SU-DHL-6 (cell line): ENCODE data around the gene PRKCE.

Experiments
- H2AFZ ChIP-seq: fragments of 200-600 bp; sonication (generic); 2 replicates; pipeline ENCODE4 v1.6.1; 2014; ENCODE audit warnings: low read depth, mild to moderate bottlenecking, moderate library complexity, mixed read lengths, antibody characterized with exemption, low read length; ENCODE audit not compliant: severe bottlenecking
- H3F3A ChIP-seq: fragments of 200-600 bp; shearing (Covaris generic); 2 replicates; pipeline ENCODE4 v1.6.0; 2016; ENCODE audit warnings: antibody characterized with exemption, mild to moderate bottlenecking; ENCODE audit not compliant: insufficient read depth
- H3K27ac ChIP-seq: fragments of 200-600 bp; sonication (generic); 2 replicates; pipeline ENCODE4 v1.5.1; 2016; ENCODE audit warnings: low read depth, mild to moderate bottlenecking, low read length, moderate library complexity, mixed read lengths
- H3K27me3 ChIP-seq: fragments of 200-600 bp; sonication (generic), shearing (Covaris generic); 2 replicates; pipeline ENCODE4 v1.6.0; 2014; ENCODE audit warnings: mild to moderate bottlenecking, low read length
- H3K36me3 ChIP-seq: fragments of 200-600 bp; sonication (generic); 2 replicates; pipeline ENCODE4 v1.6.1; 2014; ENCODE audit warnings: mild to moderate bottlenecking, low read length, mixed read lengths
- H3K4me2 ChIP-seq: fragments of 300-600, 200-600 bp; shearing (Covaris generic), sonication (generic); 2 replicates; pipeline ENCODE4 v1.6.0; 2014; ENCODE audit warnings: low read length, low read depth, mild to moderate bottlenecking; ENCODE audit not compliant: poor library complexity, severe bottlenecking
- H3K4me3 ChIP-seq: fragments of 200-600 bp; sonication (generic); 2 replicates; pipeline ENCODE4 v1.5.1; 2014; ENCODE audit warnings: antibody characterized with exemption, low read length, mild to moderate bottlenecking, mixed read lengths; ENCODE audit not compliant: insufficient read depth, poor library complexity, severe bottlenecking
- H3K79me2 ChIP-seq: fragments of 200-600 bp; sonication (generic); 2 replicates; pipeline ENCODE4 v1.6.1; 2014; ENCODE audit warnings: mild to moderate bottlenecking, low read length, moderate library complexity; ENCODE audit not compliant: insufficient read depth
- H3K9ac ChIP-seq: fragments of 200-600 bp; sonication (generic); 2 replicates; pipeline ENCODE4 v1.7.0; 2014; ENCODE audit warnings: mild to moderate bottlenecking, low read length
- H3K9me2 ChIP-seq: fragments of 200-600 bp; sonication (generic); replicated peaks from 2 replicates; pipeline ENCODE4 v1.6.1; 2014; ENCODE audit warnings: low read length; ENCODE audit not compliant: insufficient read depth
- H3K9me3 ChIP-seq: fragments of 200-600 bp; sonication (generic); 2 replicates; pipeline ENCODE4 v1.6.1; 2014; ENCODE audit warnings: low read length, mixed read lengths; ENCODE audit not compliant: insufficient read depth
- H4K20me1 ChIP-seq: fragments of 200-600 bp; sonication (generic); 2 replicates; pipeline ENCODE4 v1.6.1; 2014; ENCODE audit warnings: low read depth, mild to moderate bottlenecking, antibody characterized with exemption, low read length, moderate library complexity, mixed read lengths
- CTCF ChIP-seq: fragments of 200-600 bp; sonication (generic); IDR thresholded peaks from one replicate; pipeline ENCODE4 v1.5.1; 2017; ENCODE audit warnings: antibody characterized with exemption, mild to moderate bottlenecking, low read length, moderate library complexity; ENCODE audit not compliant: insufficient read depth, poor library complexity, severe bottlenecking
- EZH2phosphoT487 ChIP-seq: fragments of 200-600 bp; sonication (generic), shearing (Covaris generic); conservative IDR thresholded peaks from 2 replicates; pipeline ENCODE4 v1.6.1; 2018; ENCODE audit warnings: mild to moderate bottlenecking, antibody characterized with exemption, low read length, moderate library complexity, mixed read lengths

The PRKCE gene

GRCh38 chr2:46013726-46014125 is 362.3 kb downstream of the PRKCE start:
- Histone ChIP-seq H3K9me3 (no peaks in the 10 kb centered on the region), H3K9me2 (no peaks in the 10 kb centered on the region), H4K20me1 (no peaks in the 10 kb centered on the region), H3K9ac (no peak overlapping the region), H3K27me3 (no peaks in the 10 kb centered on the region), H3K4me2 (no peak overlapping the region), H3K79me2 (no peaks in the 10 kb centered on the region), H2AFZ (no peak overlapping the region), H3K36me3 (no peaks in the 10 kb centered on the region), H3K27ac (no peak overlapping the region), H3F3A (no peaks in the 10 kb centered on the region), H3K4me3 (no peak overlapping the region)
- no peak for TF ChIP-seq CTCF
- TF ChIP-seq EZH2phosphoT487: no peak

- Histone ChIP-seq H3K36me3 (no peaks in the 10 kb centered on the region), H3K9ac (no peak overlapping the region), H3K79me2 (no peaks in the 10 kb centered on the region), H3K9me3 (no peaks in the 10 kb centered on the region), H2AFZ (no peak overlapping the region), H3K27ac (no peak overlapping the region), H4K20me1 (no peaks in the 10 kb centered on the region), H3K4me2 (no peak overlapping the region), H3K9me2 (no peaks in the 10 kb centered on the region), H3F3A (no peaks in the 10 kb centered on the region), H3K27me3 (no peaks in the 10 kb centered on the region), H3K4me3 (no peak overlapping the region)
- TF ChIP-seq CTCF (no peak), EZH2phosphoT487 (no peak)
These were observed 363.6 kb downstream of the PRKCE start for GRCh38 chr2:46014911-46015654.

- H3F3A ChIP-seq: no peaks in the 10 kb centered on the region
- no peak overlapping the region for H3K4me2 ChIP-seq
- no peak overlapping the region for H3K9ac ChIP-seq
- H3K4me3 ChIP-seq: no peak overlapping the region
- no peaks in the 10 kb centered on the region for H3K79me2 ChIP-seq
- no peak overlapping the region for H2AFZ ChIP-seq
- H3K27ac ChIP-seq: no peak overlapping the region
- no peaks in the 10 kb centered on the region for H3K9me2 ChIP-seq
- H3K27me3 ChIP-seq: no peaks in the 10 kb centered on the region
- TF ChIP-seq EZH2phosphoT487 (no peak), CTCF (no peak)
- H3K36me3 ChIP-seq: no peaks in the 10 kb centered on the region
- H4K20me1 ChIP-seq: no peaks in the 10 kb centered on the region
- no peaks in the 10 kb centered on the region for H3K9me3 ChIP-seq
These were observed 364.2 kb downstream of the PRKCE start for GRCh38 chr2:46015671-46016070.
